SK-N-MC (cell line): ENCODE results near the gene RAP1GAP2.
"Not testable (repeated sequence)": the region's sequence is repeated elsewhere in the genome, so short reads cannot be mapped to it uniquely, and the experiment has no call there.

Source experiments
- DNase-seq: peaks from one replicate; pipeline ENCODE4 v3.0.0-alpha.2; 2011; ENCODE audit warnings: low read depth, low spot score
- H3K27ac ChIP-seq: fragments of 200-600 bp; sonication (generic); 2 replicates; pipeline ENCODE4 v1.5.1; 2016; ENCODE audit warnings: mixed run types
- H3K36me3 ChIP-seq: fragments of 200-600 bp; sonication (generic); 2 replicates; pipeline ENCODE4 v1.6.1; 2017; ENCODE audit warnings: antibody characterized with exemption, low read length, mixed read lengths; ENCODE audit not compliant: insufficient read depth
- H3K4me3 ChIP-seq: fragments of 200-600 bp; sonication (generic); 2 replicates; pipeline ENCODE4 v1.5.1; 2016
- H3K9ac ChIP-seq: fragments of 200-600 bp; sonication (generic); 2 replicates; pipeline ENCODE4 v1.8.0; 2017; ENCODE audit warnings: mixed run types, mixed read lengths; ENCODE audit not compliant: insufficient read length
- H3K9me3 ChIP-seq: fragments of 200-600 bp; sonication (generic); 2 replicates; pipeline ENCODE4 v1.6.1; 2017; ENCODE audit warnings: low read depth, mild to moderate bottlenecking, antibody characterized with exemption, low read length, moderate library complexity, mixed read lengths
- EZH2 ChIP-seq: fragments of 200-600 bp; sonication (generic); IDR thresholded peaks from one replicate; pipeline ENCODE4 v1.6.1; 2017; ENCODE audit warnings: antibody characterized with exemption
- FOXP2 ChIP-seq: optimal IDR thresholded peaks from 2 replicates; pipeline ENCODE3; 2011; ENCODE audit warnings: mild to moderate bottlenecking, moderate library complexity; ENCODE audit not compliant: insufficient read depth; ENCODE audit errors: extremely low read length, control extremely low read depth
- POLR2AphosphoS5 ChIP-seq: IDR thresholded peaks from 2 replicates; pipeline ENCODE4 v1.6.1; 2012; ENCODE audit warnings: mild to moderate bottlenecking, low read depth, low read length, borderline replicate concordance

Gene RAP1GAP2

DNA sequence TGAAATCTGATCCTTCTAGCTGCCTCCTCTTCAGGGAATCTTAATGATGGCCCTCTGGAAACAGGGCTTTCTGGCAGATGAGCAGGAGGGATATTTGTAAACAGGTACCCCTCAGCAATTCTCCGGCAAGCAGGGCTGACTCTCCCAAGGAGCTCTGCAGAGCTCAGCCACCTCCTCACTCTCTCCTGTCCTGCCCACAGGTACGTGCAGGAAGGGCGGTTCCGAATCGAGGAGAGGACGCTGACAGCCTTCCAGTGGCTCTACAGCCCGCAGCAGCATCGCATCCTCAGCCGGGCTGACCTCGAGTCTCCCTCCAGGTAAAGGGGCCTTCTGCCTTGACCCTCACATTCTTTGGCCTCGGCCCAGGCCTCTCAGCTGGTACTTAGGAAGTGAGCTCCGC lies 26.1 kb upstream of the RAP1GAP2 start:
- Histone ChIP-seq H3K36me3 (no peaks in the 10 kb centered on the region), H3K27ac (no peak overlapping the region), H3K9ac (no peak overlapping the region), H3K4me3 (no peak overlapping the region), H3K9me3 (no peaks in the 10 kb centered on the region)
- TF ChIP-seq EZH2 (no peak), POLR2AphosphoS5 (no peak), FOXP2 (no peak)
- no peak for DNase-seq

DNA sequence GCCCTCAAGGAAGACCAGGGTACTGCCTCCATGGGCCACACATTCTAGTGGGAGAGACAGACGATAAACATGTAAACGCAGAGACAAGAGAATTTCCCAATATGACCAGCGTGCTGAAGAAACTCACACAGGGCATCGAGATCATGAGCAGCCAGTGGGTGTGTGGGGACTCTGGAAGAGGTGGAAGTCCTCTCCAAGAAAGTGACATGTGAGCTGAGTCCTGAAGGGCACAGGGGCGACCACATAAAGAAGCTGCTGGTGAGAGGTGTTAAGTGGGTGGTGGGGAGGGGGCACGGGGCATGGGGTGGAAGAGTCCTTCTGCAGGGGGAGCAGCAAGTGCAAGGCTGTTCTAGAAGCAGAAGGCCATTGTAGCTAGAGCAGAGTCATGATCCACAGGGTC lies 21.0 kb upstream of the RAP1GAP2 start:
- no peak overlapping the region for H3K27ac ChIP-seq
- no peaks in the 10 kb centered on the region for H3K9me3 ChIP-seq
- DNase-seq = no peak
- no peak for TF ChIP-seq FOXP2
- TF ChIP-seq EZH2 = no peak
- no peak for TF ChIP-seq POLR2AphosphoS5
- no peak overlapping the region for H3K9ac ChIP-seq
- H3K36me3 ChIP-seq = no peaks in the 10 kb centered on the region
- H3K4me3 ChIP-seq = no peak overlapping the region

DNA sequence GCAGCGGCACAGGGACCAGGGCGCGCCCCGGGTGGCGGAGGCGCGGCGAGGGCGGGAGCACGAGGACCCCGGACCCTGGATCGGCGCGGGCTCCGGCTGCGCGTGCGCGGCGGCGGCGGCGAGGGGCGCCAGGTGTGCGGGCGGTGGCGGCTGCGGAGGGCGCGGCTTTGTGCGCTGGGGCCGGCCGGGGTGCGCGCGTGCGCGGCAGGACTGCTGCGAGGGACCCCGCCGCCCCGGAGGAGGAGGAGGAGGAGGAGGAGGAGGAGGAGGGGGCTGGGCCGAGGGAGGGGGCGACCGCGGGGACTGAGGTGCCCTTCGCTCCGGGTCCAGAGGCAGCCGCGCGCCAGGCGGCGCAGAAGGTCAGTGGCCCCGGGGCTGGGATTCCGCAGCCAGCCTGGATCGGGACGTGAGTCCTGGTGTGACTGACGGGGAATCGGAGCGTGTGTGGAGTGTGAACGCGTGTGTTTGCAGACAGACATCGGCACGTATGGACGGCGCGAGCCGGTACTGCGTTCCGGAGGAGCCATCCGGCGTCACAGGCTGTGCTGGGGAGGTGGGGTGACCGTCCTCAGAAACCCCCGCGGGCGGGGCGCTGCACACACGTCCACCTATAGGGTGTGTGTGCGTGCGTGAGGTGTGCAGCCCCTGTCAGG lies 19.5 kb upstream of the RAP1GAP2 start:
- Histone ChIP-seq H3K9ac (no peak overlapping the region), H3K27ac (no peak overlapping the region), H3K9me3 (no peaks in the 10 kb centered on the region), H3K4me3 (no peak overlapping the region), H3K36me3 (no peaks in the 10 kb centered on the region)
- no peak for TF ChIP-seq POLR2AphosphoS5
- no peak for TF ChIP-seq FOXP2
- TF ChIP-seq EZH2 = no peak
- DNase-seq = no peak

DNA sequence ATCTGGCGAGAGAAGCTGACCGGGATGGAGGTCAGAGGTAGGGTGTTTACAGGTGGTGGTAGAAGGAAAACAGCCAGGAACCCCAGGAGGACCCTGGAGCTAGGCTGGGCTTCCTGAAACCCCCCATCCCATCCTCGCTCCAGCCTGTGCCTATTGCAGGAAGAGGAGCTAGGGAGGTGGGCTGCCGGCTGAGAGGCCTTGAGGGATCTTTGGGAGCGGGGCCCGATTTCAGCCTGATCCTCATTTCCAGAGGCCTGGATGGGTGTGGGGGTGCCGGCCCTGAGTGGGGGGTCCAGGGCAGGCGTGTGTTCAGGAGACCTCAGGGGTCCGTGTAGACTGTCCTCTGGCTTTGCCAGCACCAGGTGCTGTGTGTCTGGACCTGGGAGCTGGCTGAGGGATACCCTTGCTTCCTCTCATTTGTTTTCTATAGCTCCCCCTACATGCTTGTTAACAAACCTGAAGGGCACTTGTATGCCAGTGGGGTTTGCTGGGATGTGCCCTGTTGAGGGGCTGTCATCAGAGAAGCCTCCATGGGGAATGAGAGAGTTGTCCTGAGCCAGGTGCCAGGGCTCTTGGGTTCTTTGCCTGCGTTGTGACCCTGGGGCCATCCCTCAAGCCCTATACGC lies 18.9 kb upstream of the RAP1GAP2 start:
- TF ChIP-seq EZH2 = peak; percentile 47
- TF ChIP-seq POLR2AphosphoS5 = no peak
- Histone ChIP-seq H3K36me3 (no peaks in the 10 kb centered on the region), H3K9me3 (no peaks in the 10 kb centered on the region), H3K27ac (no peak overlapping the region), H3K9ac (no peak overlapping the region), H3K4me3 (no peak overlapping the region)
- DNase-seq = no peak

DNA sequence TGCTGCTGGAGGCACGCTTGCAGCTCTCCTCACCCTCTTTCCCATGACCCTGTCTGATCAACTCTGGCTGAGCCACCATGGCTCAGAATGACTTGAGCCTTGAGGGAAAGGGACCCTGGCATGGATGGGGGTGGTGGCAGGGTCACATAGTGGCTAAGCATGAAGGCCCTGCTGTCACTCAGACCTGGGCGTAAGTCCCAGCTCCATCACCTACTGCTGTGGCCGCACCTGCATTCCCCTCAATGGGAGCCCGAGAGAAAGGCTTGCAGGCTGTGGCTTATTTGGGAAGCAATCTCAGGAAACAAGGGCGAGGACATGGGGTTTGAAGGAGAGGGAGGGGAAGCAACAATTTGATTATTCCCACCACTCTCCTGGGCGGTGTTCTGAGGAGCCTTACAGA lies 17.7 kb upstream of the RAP1GAP2 start:
- TF ChIP-seq FOXP2 (no peak), EZH2 (no peak)
- H3K36me3 ChIP-seq = no peaks in the 10 kb centered on the region
- no peak overlapping the region for H3K27ac ChIP-seq
- DNase-seq = no peak
- no peaks in the 10 kb centered on the region for H3K9me3 ChIP-seq
- no peak overlapping the region for H3K9ac ChIP-seq
- H3K4me3 ChIP-seq = no peak overlapping the region

DNA sequence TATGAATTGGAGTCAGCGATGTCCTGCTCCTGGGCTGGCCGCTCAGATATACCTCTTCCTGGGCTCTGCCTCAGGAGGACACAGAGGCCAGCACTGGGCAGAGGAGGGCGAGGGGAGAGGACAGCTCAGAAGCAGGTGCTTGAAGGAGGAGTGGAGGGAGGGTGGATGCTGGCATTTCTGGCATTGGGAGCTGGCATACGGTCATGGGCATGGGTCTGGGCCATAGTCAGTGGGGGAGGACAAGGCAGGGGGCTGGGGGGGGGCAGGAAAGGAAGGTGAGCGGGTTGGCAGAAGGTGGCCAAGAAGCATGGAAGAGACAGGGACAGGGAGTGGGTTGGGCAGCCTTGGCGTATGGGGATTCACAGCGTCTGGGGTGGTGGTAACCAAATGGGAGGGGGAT lies 16.7 kb upstream of the RAP1GAP2 start:
- H3K9ac ChIP-seq = no peak overlapping the region
- no peaks in the 10 kb centered on the region for H3K9me3 ChIP-seq
- H3K27ac ChIP-seq = no peak overlapping the region
- H3K36me3 ChIP-seq = no peaks in the 10 kb centered on the region
- no peak overlapping the region for H3K4me3 ChIP-seq
- no peak for DNase-seq
- TF ChIP-seq POLR2AphosphoS5 (no peak), FOXP2 (no peak), EZH2 (no peak)

DNA sequence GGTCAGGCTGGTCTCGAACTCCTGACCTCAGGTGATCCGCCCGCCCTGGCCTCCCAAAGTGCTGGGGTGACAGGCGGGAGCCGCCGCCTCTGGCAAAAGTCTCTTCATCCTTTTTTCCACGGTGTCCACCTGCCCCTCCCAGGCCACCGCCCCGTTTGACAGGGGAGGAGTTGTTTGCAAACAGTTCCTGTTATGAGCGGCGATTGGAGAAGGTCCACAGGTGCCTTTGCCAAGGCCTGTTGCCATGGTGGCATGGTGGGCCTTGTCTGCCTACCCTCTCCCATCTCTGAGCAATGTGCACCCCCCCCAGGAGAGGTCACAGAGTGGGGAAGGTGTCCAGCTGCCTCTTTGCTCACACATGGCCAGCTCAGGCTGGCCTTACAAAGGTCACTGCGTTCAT lies 16.0 kb upstream of the RAP1GAP2 start:
- no peaks in the 10 kb centered on the region for H3K36me3 ChIP-seq
- no peak overlapping the region for H3K4me3 ChIP-seq
- H3K27ac ChIP-seq = no peak overlapping the region
- no peak for DNase-seq
- H3K9me3 ChIP-seq = no peaks in the 10 kb centered on the region
- TF ChIP-seq FOXP2 = no peak
- TF ChIP-seq EZH2 = no peak
- H3K9ac ChIP-seq = no peak overlapping the region

DNA sequence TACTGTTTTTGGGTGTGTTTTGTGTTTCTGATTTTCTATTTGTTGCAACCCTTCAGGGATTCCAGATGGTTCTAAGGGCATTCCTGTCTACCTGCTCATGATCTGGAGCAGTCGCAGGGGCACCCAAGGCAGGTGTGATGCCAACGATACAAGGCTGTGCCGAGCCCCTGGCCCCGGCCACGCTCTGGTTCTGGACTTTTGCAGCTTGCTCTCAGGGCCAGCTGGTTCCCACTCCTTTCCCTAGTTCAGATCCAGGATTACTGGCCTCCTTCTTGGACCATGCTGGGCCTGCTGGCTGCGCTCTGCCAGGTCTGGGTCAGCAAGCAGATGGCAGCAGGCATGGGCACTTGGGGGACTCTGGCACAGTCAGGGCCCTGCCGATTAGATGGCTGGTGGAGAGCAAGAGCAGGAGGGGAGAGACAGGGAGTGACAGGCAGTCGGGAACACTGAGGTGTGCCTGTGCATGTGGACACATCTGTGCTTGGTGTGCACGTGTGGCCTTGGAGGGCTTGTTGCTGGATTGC lies 15.2 kb upstream of the RAP1GAP2 start:
- H3K27ac ChIP-seq = no peak overlapping the region
- no peak for TF ChIP-seq EZH2
- TF ChIP-seq POLR2AphosphoS5 = no peak
- no peak for TF ChIP-seq FOXP2
- H3K36me3 ChIP-seq = no peaks in the 10 kb centered on the region
- H3K9ac ChIP-seq = no peak overlapping the region
- DNase-seq = no peak
- no peaks in the 10 kb centered on the region for H3K9me3 ChIP-seq
- no peak overlapping the region for H3K4me3 ChIP-seq

- H3K9ac ChIP-seq, H3K9me3 ChIP-seq, H3K36me3 ChIP-seq, DNase-seq, H3K27ac ChIP-seq, H3K4me3 ChIP-seq: not testable (repeated sequence)
These were observed 14.6 kb upstream of the RAP1GAP2 start for GRCh38 chr17:2781598-2781997.
